Measurements from ENCODE around the gene FRY.

Gene FRY

GRCh38 chr13:32080328-32080744 is 48.8 kb downstream of the FRY start:
- no peak for TF ChIP-seq CTCF (IDR thresholded peaks at IDR 0.05; ENCODE audit: extremely low read depth, insufficient read depth, missing control alignments)
- in situ Hi-C loops (cut with MboI; ENCODE audit: low pct_unique_long_range_greater_than_20kb, low sequenced_read_pairs, unreplicated experiment): no loop called here
- no peak for DNase-seq (ENCODE audit: low spot score)

- in situ Hi-C loops (cut with MboI; ENCODE audit: low pct_unique_long_range_greater_than_20kb, low sequenced_read_pairs, unreplicated experiment): no loop called here
- DNase-seq (ENCODE audit: low spot score): no peak
- no peak for TF ChIP-seq CTCF (IDR thresholded peaks at IDR 0.05; ENCODE audit: extremely low read depth, insufficient read depth, missing control alignments)
Measured at GRCh38 chr13:32081591-32081990, 50.0 kb downstream of the FRY start.

GRCh38 chr13:32086366-32086765 is 54.8 kb downstream of the FRY start:
- in situ Hi-C loops (cut with MboI; ENCODE audit: low pct_unique_long_range_greater_than_20kb, low sequenced_read_pairs, unreplicated experiment): no loop called here
- DNase-seq (ENCODE audit: low spot score): no peak
- no peak for TF ChIP-seq CTCF (IDR thresholded peaks at IDR 0.05; ENCODE audit: extremely low read depth, insufficient read depth, missing control alignments)

- no peak for TF ChIP-seq CTCF (IDR thresholded peaks at IDR 0.05; ENCODE audit: extremely low read depth, insufficient read depth, missing control alignments)
- DNase-seq (ENCODE audit: low spot score): no peak
- in situ Hi-C loops (cut with MboI; ENCODE audit: low pct_unique_long_range_greater_than_20kb, low sequenced_read_pairs, unreplicated experiment): no loop called here
Measured at GRCh38 chr13:32086791-32087441, 55.3 kb downstream of the FRY start.

GRCh38 chr13:32087955-32088747 is 56.6 kb downstream of the FRY start:
- in situ Hi-C loops (cut with MboI; ENCODE audit: low pct_unique_long_range_greater_than_20kb, low sequenced_read_pairs, unreplicated experiment): no loop called here
- no peak for TF ChIP-seq CTCF (IDR thresholded peaks at IDR 0.05; ENCODE audit: extremely low read depth, insufficient read depth, missing control alignments)
- no peak for DNase-seq (ENCODE audit: low spot score)

- in situ Hi-C loops (cut with MboI; ENCODE audit: low pct_unique_long_range_greater_than_20kb, low sequenced_read_pairs, unreplicated experiment): no loop called here
Measured at GRCh38 chr13:32092496-32092895, 60.9 kb downstream of the FRY start.

More at GRCh38 chr13:32092496-32092895, 60.9 kb downstream of the FRY start:
- no peak for TF ChIP-seq CTCF (IDR thresholded peaks at IDR 0.05; ENCODE audit: extremely low read depth, insufficient read depth, missing control alignments)
- no peak for DNase-seq (ENCODE audit: low spot score)

All from GM13977 (cell line).